ENCODE data around the gene PPP1R14C.

The PPP1R14C gene

GRCh38 chr6:150150458-150150820 is 7.6 kb downstream of the PPP1R14C start:
- H3K4me3 ChIP-seq (ENCODE audit: low read depth, low read length): no peak overlapping the region
- no peak for TF ChIP-seq CTCF (IDR thresholded peaks at IDR 0.05; ENCODE audit: low read depth, low read length, missing control alignments)
- in situ Hi-C loops (cut with HindIII; ENCODE audit: low sequenced_read_pairs): no loop called here
- no peak for DNase-seq (ENCODE audit: low read depth)

- no peak for DNase-seq (ENCODE audit: low read depth)
- H3K4me3 ChIP-seq (ENCODE audit: low read depth, low read length): no peak overlapping the region
- TF ChIP-seq CTCF (IDR thresholded peaks at IDR 0.05; ENCODE audit: low read depth, low read length, missing control alignments): no peak
- in situ Hi-C loops (cut with HindIII; ENCODE audit: low sequenced_read_pairs): no loop called here
These were observed 8.2 kb downstream of the PPP1R14C start for GRCh38 chr6:150150821-150151646.

GRCh38 chr6:150152891-150153876 is 10.3 kb downstream of the PPP1R14C start:
- TF ChIP-seq CTCF (IDR thresholded peaks at IDR 0.05; ENCODE audit: low read depth, low read length, missing control alignments): no peak
- H3K4me3 ChIP-seq (ENCODE audit: low read depth, low read length): no peak overlapping the region
- no peak for DNase-seq (ENCODE audit: low read depth)
- in situ Hi-C loops (cut with HindIII; ENCODE audit: low sequenced_read_pairs): no loop called here

- H3K4me3 ChIP-seq (ENCODE audit: low read depth, low read length): no peak overlapping the region
- DNase-seq (ENCODE audit: low read depth): no peak
- TF ChIP-seq CTCF (IDR thresholded peaks at IDR 0.05; ENCODE audit: low read depth, low read length, missing control alignments): no peak
- in situ Hi-C loops (cut with HindIII; ENCODE audit: low sequenced_read_pairs): no loop called here
These were observed 11.2 kb downstream of the PPP1R14C start for GRCh38 chr6:150153905-150154492.

- no peak for DNase-seq (ENCODE audit: low read depth)
- in situ Hi-C loops (cut with HindIII; ENCODE audit: low sequenced_read_pairs): no loop called here
- no peak overlapping the region for H3K4me3 ChIP-seq (ENCODE audit: low read depth, low read length)
- no peak for TF ChIP-seq CTCF (IDR thresholded peaks at IDR 0.05; ENCODE audit: low read depth, low read length, missing control alignments)
These were observed 13.6 kb downstream of the PPP1R14C start for GRCh38 chr6:150156460-150156859.

GRCh38 chr6:150157081-150157480 is 14.2 kb downstream of the PPP1R14C start:
- DNase-seq (ENCODE audit: low read depth): no peak

More at GRCh38 chr6:150157081-150157480, 14.2 kb downstream of the PPP1R14C start:
- in situ Hi-C loops (cut with HindIII; ENCODE audit: low sequenced_read_pairs): no loop called here
- H3K4me3 ChIP-seq (ENCODE audit: low read depth, low read length): no peak overlapping the region
- no peak for TF ChIP-seq CTCF (IDR thresholded peaks at IDR 0.05; ENCODE audit: low read depth, low read length, missing control alignments)

Measured in astrocyte of the cerebellum (primary cell).